ENCODE results near the gene CCNJL.
A peak's percentile ranks its signal among the peaks of the same experiment; 100 is the strongest.

The CCNJL gene

DNA sequence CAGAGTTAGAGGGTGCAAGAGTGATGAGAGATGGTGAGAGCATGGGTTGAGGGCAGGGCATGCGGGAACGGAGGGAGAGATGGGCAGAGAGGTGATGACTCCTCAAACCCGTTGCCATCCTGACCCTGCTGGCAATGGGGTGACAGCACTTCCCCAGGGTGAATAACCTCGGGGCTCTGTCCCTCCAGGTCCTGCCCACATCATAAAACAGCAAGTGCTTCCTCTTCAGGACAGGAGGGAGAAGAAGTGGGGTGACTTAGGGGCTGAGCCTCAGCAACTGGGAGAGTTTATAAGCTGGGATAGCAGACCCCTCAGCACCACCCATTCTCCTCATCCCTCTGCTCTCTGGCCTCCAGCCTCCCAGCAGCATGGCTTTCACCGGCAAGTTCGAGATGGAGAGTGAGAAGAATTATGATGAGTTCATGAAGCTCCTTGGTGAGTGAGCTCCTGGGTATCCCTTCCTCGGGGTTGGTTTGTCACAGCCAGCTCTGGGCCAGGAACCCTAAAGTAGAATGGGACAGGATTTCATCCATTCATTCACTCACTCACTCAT lies 83.1 kb downstream of the CCNJL start, which contains the start of gene FABP6:
FABP6 (plus strand) TSS at position 317 of the 553 bp plus-strand sequence; CDS start at position 369, 52 bp downstream.
- no peak within 1 kb of the TSS for H3K4me3 ChIP-seq (ENCODE audit: control insufficient read depth in 1 of 7, extremely low read depth in 1 of 7, insufficient read depth in 4 of 7, low read depth in 2 of 7, low read length in 6 of 7)
- H3K36me3 ChIP-seq (ENCODE audit: control insufficient read depth in 4 of 4, insufficient read depth in 4 of 4, low read length in 3 of 4): no peaks in the 10 kb centered on the region
- POLR2A ChIA-PET: no interaction called here
- WGBS (ENCODE audit: insufficient coverage): 100% methylated on average over 2 of the region's 7 CpGs
- no peaks in the 10 kb centered on the region for H3K9me3 ChIP-seq (ENCODE audit: control extremely low read depth in 1 of 5, control insufficient read depth in 4 of 5, insufficient read depth in 2 of 5, low read depth in 1 of 5, low read length in 4 of 5)
- CTCF ChIA-PET: interaction anchor here (1.0 to 1.8 kb wide), 3 partner anchors 12 to 149 kb away, joined by 3 to 4 read pairs (median 3); no protein-coding TSS in a partner anchor
- H3K27ac ChIP-seq (ENCODE audit: insufficient read depth in 1 of 2, low read depth in 1 of 2, low read length in 2 of 2, poor library complexity in 1 of 2, severe bottlenecking in 2 of 2): no peak within 1 kb of the TSS
- H3K27me3 ChIP-seq (replicated peaks in 2 of 5; ENCODE audit: control insufficient read depth in 4 of 5, insufficient read depth in 5 of 5, low read length in 4 of 5): no peaks in the 10 kb centered on the region
- DNase-seq: peak in 1 of 3 donors; percentile 13
- no peaks in the 10 kb centered on the region for H3K4me1 ChIP-seq (ENCODE audit: control extremely low read depth in 1 of 4, control insufficient read depth in 4 of 4, insufficient read depth in 4 of 4, low read length in 3 of 4)

DNA sequence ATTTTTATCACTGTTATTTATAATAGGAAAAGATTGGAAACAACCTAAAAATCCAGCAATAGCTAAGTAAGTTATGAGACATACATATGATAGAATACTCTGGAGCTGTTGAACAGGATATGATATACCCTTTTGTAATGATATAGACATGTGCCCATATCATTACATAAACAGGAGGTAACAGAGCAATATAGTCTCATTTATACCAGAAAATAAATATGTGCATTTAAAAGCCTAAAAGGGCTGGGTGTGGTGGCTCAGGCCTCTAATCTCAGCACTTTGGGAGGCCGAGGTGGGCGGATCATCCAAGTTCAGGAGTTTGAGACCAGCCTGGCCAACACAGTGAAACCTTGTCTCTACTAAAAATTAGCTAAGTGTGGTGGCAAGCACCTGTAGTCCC lies 85.4 kb downstream of the CCNJL start:
- 100% methylated on average over 2 of the region's 2 CpGs for WGBS (ENCODE audit: insufficient coverage)
- H3K36me3 ChIP-seq (ENCODE audit: control insufficient read depth in 4 of 4, insufficient read depth in 4 of 4, low read length in 3 of 4): no peaks in the 10 kb centered on the region
- no peaks in the 10 kb centered on the region for H3K27me3 ChIP-seq (replicated peaks in 2 of 5; ENCODE audit: control insufficient read depth in 4 of 5, insufficient read depth in 5 of 5, low read length in 4 of 5)
- DNase-seq: no peak
- H3K9me3 ChIP-seq (ENCODE audit: control extremely low read depth in 1 of 5, control insufficient read depth in 4 of 5, insufficient read depth in 2 of 5, low read depth in 1 of 5, low read length in 4 of 5): no peaks in the 10 kb centered on the region
- CTCF ChIA-PET: interaction anchor here (0.7 to 1.2 kb wide), 2 partner anchors 15 to 16 kb away, joined by 4 read pairs; no protein-coding TSS in a partner anchor
- no peaks in the 10 kb centered on the region for H3K4me1 ChIP-seq (ENCODE audit: control extremely low read depth in 1 of 4, control insufficient read depth in 4 of 4, insufficient read depth in 4 of 4, low read length in 3 of 4)
- POLR2A ChIA-PET: interaction anchor here (0.6 kb wide), 1 partner anchor 44 kb away, joined by 4 read pairs; no protein-coding TSS in a partner anchor
- no peak overlapping the region for H3K4me3 ChIP-seq (ENCODE audit: control insufficient read depth in 1 of 7, extremely low read depth in 1 of 7, insufficient read depth in 4 of 7, low read depth in 2 of 7, low read length in 6 of 7)
- no peak overlapping the region for H3K27ac ChIP-seq (ENCODE audit: insufficient read depth in 1 of 2, low read depth in 1 of 2, low read length in 2 of 2, poor library complexity in 1 of 2, severe bottlenecking in 2 of 2)

DNA sequence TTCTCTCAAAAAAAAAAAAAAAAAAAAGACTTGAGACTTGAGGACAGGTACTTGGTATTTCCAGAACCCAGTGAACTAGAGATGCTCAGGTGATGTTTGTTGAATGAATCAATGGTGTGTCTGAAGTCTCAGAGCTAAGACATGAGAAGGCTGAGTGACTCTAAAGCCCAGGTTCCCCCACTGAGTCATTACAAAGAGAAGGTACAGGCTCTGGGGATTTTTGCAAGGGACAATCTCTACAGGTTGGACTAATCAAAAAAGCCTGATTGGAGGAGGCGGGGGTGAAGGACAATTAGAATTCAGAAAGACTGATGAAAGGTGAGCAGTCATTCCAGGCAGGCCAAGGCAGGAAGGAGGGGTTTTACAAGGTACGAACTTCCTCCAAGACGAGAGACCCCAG lies 91.3 kb downstream of the CCNJL start:
- no peaks in the 10 kb centered on the region for H3K36me3 ChIP-seq (ENCODE audit: control insufficient read depth in 4 of 4, insufficient read depth in 4 of 4, low read length in 3 of 4)
- H3K27ac ChIP-seq (ENCODE audit: insufficient read depth in 1 of 2, low read depth in 1 of 2, low read length in 2 of 2, poor library complexity in 1 of 2, severe bottlenecking in 2 of 2): no peak overlapping the region
- no peaks in the 10 kb centered on the region for H3K4me1 ChIP-seq (ENCODE audit: control extremely low read depth in 1 of 4, control insufficient read depth in 4 of 4, insufficient read depth in 4 of 4, low read length in 3 of 4)
- H3K9me3 ChIP-seq (ENCODE audit: control extremely low read depth in 1 of 5, control insufficient read depth in 4 of 5, insufficient read depth in 2 of 5, low read depth in 1 of 5, low read length in 4 of 5): no peaks in the 10 kb centered on the region
- no peak for DNase-seq
- WGBS (ENCODE audit: insufficient coverage): 96% methylated on average over 3 of the region's 3 CpGs
- POLR2A ChIA-PET: no interaction called here
- no peaks in the 10 kb centered on the region for H3K27me3 ChIP-seq (replicated peaks in 2 of 5; ENCODE audit: control insufficient read depth in 4 of 5, insufficient read depth in 5 of 5, low read length in 4 of 5)
- CTCF ChIA-PET: no interaction called here
- H3K4me3 ChIP-seq (ENCODE audit: control insufficient read depth in 1 of 7, extremely low read depth in 1 of 7, insufficient read depth in 4 of 7, low read depth in 2 of 7, low read length in 6 of 7): no peak overlapping the region

DNA sequence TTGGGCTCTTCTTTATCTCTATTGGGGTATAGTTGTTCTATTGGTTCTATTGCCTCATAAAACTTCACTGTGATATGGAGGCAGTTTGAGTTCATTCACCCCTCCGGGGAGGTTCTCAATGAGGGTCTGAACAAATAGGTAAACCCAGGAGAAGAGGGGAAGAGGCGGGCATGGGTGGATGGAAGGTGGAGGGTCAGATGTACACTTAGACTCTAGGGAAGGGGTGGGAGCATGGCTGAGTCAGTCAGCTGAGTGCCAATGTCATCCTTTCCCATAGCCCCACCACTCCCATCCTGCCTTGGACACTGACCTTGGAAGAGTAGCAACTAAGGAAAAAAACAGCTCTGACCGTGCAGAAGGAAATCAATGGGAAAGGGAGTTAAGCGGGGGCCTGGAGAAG lies 93.0 kb downstream of the CCNJL start:
- no peak overlapping the region for H3K27ac ChIP-seq (ENCODE audit: insufficient read depth in 1 of 2, low read depth in 1 of 2, low read length in 2 of 2, poor library complexity in 1 of 2, severe bottlenecking in 2 of 2)

DNA sequence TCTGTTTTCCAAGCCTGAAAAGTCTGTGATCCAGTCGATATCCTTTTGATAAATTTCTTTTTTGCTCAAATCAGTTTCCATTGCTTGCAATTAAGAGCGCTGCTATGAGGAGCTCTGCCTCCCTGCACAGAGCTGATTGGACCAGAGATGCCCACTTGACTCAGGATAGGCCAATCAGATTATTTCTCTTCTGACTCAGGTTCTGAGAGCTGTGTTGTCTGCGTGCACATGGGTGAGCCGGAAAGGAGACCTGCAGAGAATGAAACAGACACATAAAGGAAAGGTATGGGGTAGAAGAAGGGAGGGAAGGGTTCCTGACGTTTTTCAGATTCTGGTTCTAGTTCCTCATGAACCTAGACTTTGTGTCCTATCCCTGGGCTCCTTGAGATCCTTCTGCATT lies 98.8 kb downstream of the CCNJL start:
- Histone ChIP-seq H3K4me3 (ENCODE audit: control insufficient read depth in 1 of 7, extremely low read depth in 1 of 7, insufficient read depth in 4 of 7, low read depth in 2 of 7, low read length in 6 of 7) (no peak overlapping the region), H3K27me3 (replicated peaks in 2 of 5; ENCODE audit: control insufficient read depth in 4 of 5, insufficient read depth in 5 of 5, low read length in 4 of 5) (no peaks in the 10 kb centered on the region), H3K27ac (ENCODE audit: insufficient read depth in 1 of 2, low read depth in 1 of 2, low read length in 2 of 2, poor library complexity in 1 of 2, severe bottlenecking in 2 of 2) (no peak overlapping the region), H3K36me3 (ENCODE audit: control insufficient read depth in 4 of 4, insufficient read depth in 4 of 4, low read length in 3 of 4) (no peaks in the 10 kb centered on the region), H3K9me3 (ENCODE audit: control extremely low read depth in 1 of 5, control insufficient read depth in 4 of 5, insufficient read depth in 2 of 5, low read depth in 1 of 5, low read length in 4 of 5) (no peaks in the 10 kb centered on the region), H3K4me1 (ENCODE audit: control extremely low read depth in 1 of 4, control insufficient read depth in 4 of 4, insufficient read depth in 4 of 4, low read length in 3 of 4) (no peaks in the 10 kb centered on the region)
- ChIA-PET POLR2A (no interaction called here), CTCF (interaction anchor here (1.3 to 1.7 kb wide), 2 partner anchors 15 to 129 kb away, joined by 4 read pairs; no protein-coding TSS in a partner anchor)
- no peak for DNase-seq
- WGBS (ENCODE audit: insufficient coverage): 90% methylated on average over 3 of the region's 5 CpGs

More for the DNA sequence above, 93.0 kb downstream of the CCNJL start:
- H3K27me3 ChIP-seq (replicated peaks in 2 of 5; ENCODE audit: control insufficient read depth in 4 of 5, insufficient read depth in 5 of 5, low read length in 4 of 5): no peaks in the 10 kb centered on the region
- H3K4me3 ChIP-seq (ENCODE audit: control insufficient read depth in 1 of 7, extremely low read depth in 1 of 7, insufficient read depth in 4 of 7, low read depth in 2 of 7, low read length in 6 of 7): no peak overlapping the region
- no peak for DNase-seq
- H3K9me3 ChIP-seq (ENCODE audit: control extremely low read depth in 1 of 5, control insufficient read depth in 4 of 5, insufficient read depth in 2 of 5, low read depth in 1 of 5, low read length in 4 of 5): no peaks in the 10 kb centered on the region
- no peaks in the 10 kb centered on the region for H3K36me3 ChIP-seq (ENCODE audit: control insufficient read depth in 4 of 4, insufficient read depth in 4 of 4, low read length in 3 of 4)
- ChIA-PET POLR2A (no interaction called here), CTCF (no interaction called here)
- 67% methylated on average over 3 of the region's 4 CpGs for WGBS (ENCODE audit: insufficient coverage)
- no peaks in the 10 kb centered on the region for H3K4me1 ChIP-seq (ENCODE audit: control extremely low read depth in 1 of 4, control insufficient read depth in 4 of 4, insufficient read depth in 4 of 4, low read length in 3 of 4)

DNA sequence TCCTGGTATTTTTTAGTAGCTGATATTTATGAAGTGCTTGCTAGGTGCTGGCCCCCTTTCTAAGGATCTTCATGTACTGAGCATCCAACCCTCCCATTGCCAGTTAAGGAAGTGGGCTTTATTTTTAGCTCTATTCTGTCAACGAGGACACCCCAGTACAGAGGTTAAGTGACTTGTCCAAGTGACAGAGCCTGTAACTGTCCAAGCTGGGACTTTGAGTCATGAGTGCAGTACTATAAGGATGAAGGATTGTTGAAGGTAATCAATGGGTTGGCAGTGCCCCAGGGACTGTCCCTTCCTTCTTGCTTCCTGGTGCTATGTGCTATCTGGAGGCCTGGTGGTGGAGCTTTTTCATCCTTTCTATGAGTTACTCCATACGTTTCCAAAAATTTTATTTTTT lies 101.0 kb downstream of the CCNJL start:
- no peaks in the 10 kb centered on the region for H3K36me3 ChIP-seq (ENCODE audit: control insufficient read depth in 4 of 4, insufficient read depth in 4 of 4, low read length in 3 of 4)

DNA sequence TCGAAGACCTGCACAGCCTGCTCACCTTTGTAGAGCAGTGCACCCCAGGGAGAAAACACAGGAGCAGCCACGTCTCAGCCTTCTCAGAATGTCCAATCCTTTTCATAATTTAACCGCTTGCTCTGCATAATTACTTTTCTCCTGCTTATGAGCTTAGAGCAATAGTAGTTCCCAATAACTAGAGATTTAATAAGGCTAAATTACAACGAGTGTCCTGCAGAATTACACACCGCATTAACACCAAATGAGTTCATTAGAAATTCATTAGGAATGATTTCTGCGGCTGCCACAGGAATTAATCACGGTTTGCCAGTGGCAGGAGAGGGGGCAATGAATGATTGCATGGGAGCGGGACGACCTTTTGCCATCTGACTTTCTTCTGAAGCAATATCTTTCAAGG lies 101.8 kb downstream of the CCNJL start:
- 98% methylated on average over 6 of the region's 9 CpGs for WGBS (ENCODE audit: insufficient coverage)
- no peak overlapping the region for H3K4me3 ChIP-seq (ENCODE audit: control insufficient read depth in 1 of 7, extremely low read depth in 1 of 7, insufficient read depth in 4 of 7, low read depth in 2 of 7, low read length in 6 of 7)
- POLR2A ChIA-PET: interaction anchor here (0.6 kb wide), 1 partner anchor 13 kb away, joined by 3 read pairs; no protein-coding TSS in a partner anchor
- no peak overlapping the region for H3K27ac ChIP-seq (ENCODE audit: insufficient read depth in 1 of 2, low read depth in 1 of 2, low read length in 2 of 2, poor library complexity in 1 of 2, severe bottlenecking in 2 of 2)
- no peaks in the 10 kb centered on the region for H3K36me3 ChIP-seq (ENCODE audit: control insufficient read depth in 4 of 4, insufficient read depth in 4 of 4, low read length in 3 of 4)
- H3K4me1 ChIP-seq (ENCODE audit: control extremely low read depth in 1 of 4, control insufficient read depth in 4 of 4, insufficient read depth in 4 of 4, low read length in 3 of 4): no peaks in the 10 kb centered on the region
- H3K9me3 ChIP-seq (ENCODE audit: control extremely low read depth in 1 of 5, control insufficient read depth in 4 of 5, insufficient read depth in 2 of 5, low read depth in 1 of 5, low read length in 4 of 5): no peaks in the 10 kb centered on the region
- H3K27me3 ChIP-seq (replicated peaks in 2 of 5; ENCODE audit: control insufficient read depth in 4 of 5, insufficient read depth in 5 of 5, low read length in 4 of 5): no peaks in the 10 kb centered on the region
- CTCF ChIA-PET: interaction anchor here (0.7 to 1.6 kb wide), 4 partner anchors 23 to 135 kb away, joined by 3 to 11 read pairs (median 4); no protein-coding TSS in a partner anchor
- no peak for DNase-seq

More for the DNA sequence above, 101.0 kb downstream of the CCNJL start:
- CTCF ChIA-PET: interaction anchor here (0.6 to 1.6 kb wide), 4 partner anchors 32 to 135 kb away, joined by 3 to 11 read pairs (median 4); no protein-coding TSS in a partner anchor
- Histone ChIP-seq H3K27ac (ENCODE audit: insufficient read depth in 1 of 2, low read depth in 1 of 2, low read length in 2 of 2, poor library complexity in 1 of 2, severe bottlenecking in 2 of 2) (no peak overlapping the region), H3K4me1 (ENCODE audit: control extremely low read depth in 1 of 4, control insufficient read depth in 4 of 4, insufficient read depth in 4 of 4, low read length in 3 of 4) (no peaks in the 10 kb centered on the region), H3K27me3 (replicated peaks in 2 of 5; ENCODE audit: control insufficient read depth in 4 of 5, insufficient read depth in 5 of 5, low read length in 4 of 5) (no peaks in the 10 kb centered on the region), H3K4me3 (ENCODE audit: control insufficient read depth in 1 of 7, extremely low read depth in 1 of 7, insufficient read depth in 4 of 7, low read depth in 2 of 7, low read length in 6 of 7) (no peak overlapping the region), H3K9me3 (ENCODE audit: control extremely low read depth in 1 of 5, control insufficient read depth in 4 of 5, insufficient read depth in 2 of 5, low read depth in 1 of 5, low read length in 4 of 5) (no peaks in the 10 kb centered on the region)
- WGBS (ENCODE audit: insufficient coverage): 75% methylated on average over 1 of the region's 2 CpGs
- POLR2A ChIA-PET: no interaction called here
- no peak for DNase-seq

All from common myeloid progenitor, CD34-positive (primary cell).